ENCODE data around the gene RPL12. TPM values are rescaled to one million over a fixed set of nuclear protein-coding genes. Genes with fewer than 3 reads are reported as not detected.

RPL12 gene
- total RNA-seq, 1 experiment from 2014 or later, result 1,114 TPM

DNA sequence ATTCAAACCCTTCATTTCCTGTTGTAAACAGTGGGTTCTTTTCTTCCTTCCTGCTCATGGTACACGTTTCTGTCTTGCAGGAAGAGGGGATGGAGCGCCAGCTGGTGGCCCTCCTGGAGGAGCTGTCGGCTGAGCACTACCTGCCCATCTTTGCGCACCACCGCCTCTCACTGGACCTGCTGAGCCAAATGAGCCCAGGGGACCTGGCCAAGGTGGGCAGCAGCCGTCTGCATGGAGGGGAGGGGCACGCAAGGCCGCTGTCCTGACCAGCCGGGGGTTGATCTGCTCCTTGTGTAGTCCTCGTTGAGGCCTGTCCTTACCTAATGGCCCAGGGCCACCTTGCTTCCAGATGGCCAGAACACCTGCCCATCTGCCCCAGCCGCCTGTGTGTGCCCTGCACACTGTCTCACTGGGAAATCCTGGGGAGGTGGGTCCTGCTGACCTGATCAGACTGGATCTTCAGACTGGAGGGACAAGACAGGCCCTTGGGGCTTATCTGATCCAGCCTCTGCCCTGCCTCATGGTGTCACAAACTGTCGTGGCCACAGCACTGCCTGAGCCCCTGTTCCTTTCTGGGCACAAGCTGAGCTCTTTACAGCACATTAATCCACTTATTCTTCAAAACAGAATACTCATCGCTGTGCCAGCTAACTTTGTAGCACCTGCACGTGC is 44.8 kb upstream of the RPL12 start:
- Histone ChIP-seq H3K9me3 (ENCODE audit: low read depth, low read length, poor library complexity, severe bottlenecking) (no peaks in the 10 kb centered on the region), H3K27me3 (replicated peaks; ENCODE audit: insufficient read depth, low read depth, low read length, poor library complexity) (no peaks in the 10 kb centered on the region), H3K4me1 (ENCODE audit: insufficient read depth, low read length, poor library complexity, severe bottlenecking) (peaks cover 8% of the 10 kb centered on the region), H3K36me3 (ENCODE audit: insufficient read depth, low read length, poor library complexity, severe bottlenecking) (peaks cover 14% of the 10 kb centered on the region), H3K27ac (ENCODE audit: low read depth, low read length, poor library complexity, severe bottlenecking) (no peak overlapping the region), H3K4me3 (ENCODE audit: low read depth, low read length, poor library complexity, severe bottlenecking) (no peak overlapping the region)
- intact Hi-C loops (cut with micrococcal nuclease; ENCODE audit: unreplicated experiment), result no loop called here
- no TSS peak for BruUV-seq (replicated peaks)
- POLR2A ChIA-PET (ENCODE audit: low non-redundant PET), result no interaction called here
- DNase-seq (ENCODE audit: low spot score), result peak; percentile 34
- CTCF ChIA-PET, result no interaction called here
- TF ChIP-seq CTCF (conservative IDR thresholded peaks at IDR 0.05; ENCODE audit: low read depth, low read length) (peak; percentile 45), EZH2 (IDR thresholded peaks at IDR 0.05; ENCODE audit: borderline replicate concordance, low read depth, low read length, poor library complexity, severe bottlenecking) (no peak)

DNA sequence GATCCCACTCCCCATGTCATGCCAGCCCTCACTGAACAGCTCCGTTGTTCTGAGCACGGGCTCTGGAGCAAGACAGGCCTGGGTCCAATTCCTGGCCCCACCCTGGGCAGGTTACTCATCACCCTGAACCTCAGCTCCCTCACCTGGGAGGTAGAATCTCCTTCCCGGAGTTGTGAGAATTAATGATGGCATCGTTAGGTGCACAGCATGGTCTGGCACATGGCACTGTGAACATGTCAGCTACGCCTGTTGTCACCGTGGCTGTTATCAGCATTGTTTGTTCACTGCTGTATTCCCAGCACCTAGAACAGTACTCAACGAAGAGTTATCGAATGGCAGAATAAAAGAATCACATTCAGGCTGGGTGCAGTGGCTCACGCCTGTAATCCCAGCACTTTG is 43.1 kb upstream of the RPL12 start:
- H3K36me3 ChIP-seq (ENCODE audit: insufficient read depth, low read length, poor library complexity, severe bottlenecking), result peaks cover 14% of the 10 kb centered on the region
- no peak for TF ChIP-seq EZH2 (IDR thresholded peaks at IDR 0.05; ENCODE audit: borderline replicate concordance, low read depth, low read length, poor library complexity, severe bottlenecking)
- TF ChIP-seq CTCF (conservative IDR thresholded peaks at IDR 0.05; ENCODE audit: low read depth, low read length), result no peak
- ChIA-PET POLR2A (ENCODE audit: low non-redundant PET) (no interaction called here), CTCF (no interaction called here)
- BruUV-seq (replicated peaks), result no TSS peak
- H3K4me3 ChIP-seq (ENCODE audit: low read depth, low read length, poor library complexity, severe bottlenecking), result no peak overlapping the region
- no peaks in the 10 kb centered on the region for H3K9me3 ChIP-seq (ENCODE audit: low read depth, low read length, poor library complexity, severe bottlenecking)
- no peak for DNase-seq (ENCODE audit: low spot score)
- H3K4me1 ChIP-seq (ENCODE audit: insufficient read depth, low read length, poor library complexity, severe bottlenecking), result peaks cover 8% of the 10 kb centered on the region
- H3K27ac ChIP-seq (ENCODE audit: low read depth, low read length, poor library complexity, severe bottlenecking), result no peak overlapping the region
- H3K27me3 ChIP-seq (replicated peaks; ENCODE audit: insufficient read depth, low read depth, low read length, poor library complexity), result no peaks in the 10 kb centered on the region
- intact Hi-C loops (cut with micrococcal nuclease; ENCODE audit: unreplicated experiment), result no loop called here

- intact Hi-C loops (cut with micrococcal nuclease; ENCODE audit: unreplicated experiment), result no loop called here
- POLR2A ChIA-PET (ENCODE audit: low non-redundant PET), result no interaction called here
- H3K4me3 ChIP-seq (ENCODE audit: low read depth, low read length, poor library complexity, severe bottlenecking), result no peak overlapping the region
- H3K4me1 ChIP-seq (ENCODE audit: insufficient read depth, low read length, poor library complexity, severe bottlenecking), result peaks cover 8% of the 10 kb centered on the region
- TF ChIP-seq CTCF (conservative IDR thresholded peaks at IDR 0.05; ENCODE audit: low read depth, low read length) (no peak), EZH2 (IDR thresholded peaks at IDR 0.05; ENCODE audit: borderline replicate concordance, low read depth, low read length, poor library complexity, severe bottlenecking) (no peak)
- no peak for DNase-seq (ENCODE audit: low spot score)
- H3K36me3 ChIP-seq (ENCODE audit: insufficient read depth, low read length, poor library complexity, severe bottlenecking), result peaks cover 14% of the 10 kb centered on the region
- no peaks in the 10 kb centered on the region for H3K27me3 ChIP-seq (replicated peaks; ENCODE audit: insufficient read depth, low read depth, low read length, poor library complexity)
- CTCF ChIA-PET, result no interaction called here
- BruUV-seq (replicated peaks), result no TSS peak
- no peak overlapping the region for H3K27ac ChIP-seq (ENCODE audit: low read depth, low read length, poor library complexity, severe bottlenecking)
- H3K9me3 ChIP-seq (ENCODE audit: low read depth, low read length, poor library complexity, severe bottlenecking), result no peaks in the 10 kb centered on the region
Observed at GRCh38 chr9:127493592-127494303, 42.5 kb upstream of the RPL12 start.

Measured in A673 (cell line).